CD8-positive, alpha-beta memory T cell (primary cell): ENCODE results near the gene PPFIA1. TPM values are rescaled to one million over a fixed set of nuclear protein-coding genes. Genes with fewer than 3 reads are reported as not detected.

Source experiments
- CTCF ChIA-PET: fragments of 350-600 bp; sonication (Branson Sonifier 250); formaldehyde crosslinking; loops from one replicate; lab custom pipeline; 2021; ENCODE audit warnings: antibody characterized with exemption; lab: Charles Lee
- POLR2A ChIA-PET: fragments of 350-600 bp; sonication (Branson Sonifier 250); formaldehyde crosslinking; loops from one replicate; lab custom pipeline; 2021; ENCODE audit warnings: antibody characterized with exemption; lab: Charles Lee
- DNase-seq, 5 donors: peaks; one replicate each; pipeline versions ENCODE4 v3.0.0 to v3.0.0-alpha.2; 2020 to 2022; ENCODE audit warnings: mixed read lengths in 1 of 5
- H3K27ac ChIP-seq: one replicate; pipeline ENCODE4 v1.7.0; 2013; ENCODE audit warnings: low read depth, mild to moderate bottlenecking, low read length, moderate library complexity
- H3K27me3 ChIP-seq: 2 replicates; pipeline ENCODE4 v1.7.0; 2013; ENCODE audit warnings: low read length, mild to moderate bottlenecking; ENCODE audit not compliant: insufficient read depth, poor library complexity, severe bottlenecking
- H3K36me3 ChIP-seq: 2 replicates; pipeline ENCODE4 v1.7.0; 2013; ENCODE audit warnings: mild to moderate bottlenecking, low read length, moderate library complexity; ENCODE audit not compliant: insufficient read depth
- H3K4me1 ChIP-seq: 2 replicates; pipeline ENCODE4 v1.7.0; 2013; ENCODE audit warnings: mild to moderate bottlenecking, low read length, moderate library complexity; ENCODE audit not compliant: insufficient read depth
- H3K4me3 ChIP-seq: 2 replicates; pipeline ENCODE4 v1.7.0; 2013; ENCODE audit warnings: mild to moderate bottlenecking, low read length
- H3K9me3 ChIP-seq: 2 replicates; pipeline ENCODE4 v1.7.0; 2013; ENCODE audit warnings: mild to moderate bottlenecking, low read length
- H3K27ac Mint-ChIP-seq, 8 donors: one replicate each; pipeline ENCODE4 v1.8.0; 2020 to 2021; ENCODE audit warnings: mixed read lengths in 8 of 8, mild to moderate bottlenecking in 6 of 8, inconsistent platforms in 3 of 8, moderate library complexity in 3 of 8
- H3K27me3 Mint-ChIP-seq, 2 donors: one replicate each; pipeline ENCODE4 v1.8.0; 2020 to 2021; ENCODE audit warnings: mixed read lengths in 2 of 2, mild to moderate bottlenecking in 1 of 2, moderate library complexity in 1 of 2
- H3K36me3 Mint-ChIP-seq, 3 donors: one replicate each; pipeline ENCODE4 v1.8.0; 2020 to 2021; ENCODE audit warnings: mixed read lengths in 3 of 3, inconsistent platforms in 1 of 3, mild to moderate bottlenecking in 1 of 3
- H3K4me1 Mint-ChIP-seq, 3 donors: one replicate each; pipeline ENCODE4 v1.8.0; 2020 to 2021; ENCODE audit warnings: mixed read lengths in 3 of 3, inconsistent platforms in 1 of 3, mild to moderate bottlenecking in 1 of 3
- H3K4me3 Mint-ChIP-seq, 7 donors: one replicate each; pipeline ENCODE4 v1.8.0; 2020 to 2021; ENCODE audit warnings: mixed read lengths in 7 of 7, mild to moderate bottlenecking in 6 of 7, moderate library complexity in 4 of 7, inconsistent platforms in 2 of 7
- H3K9me3 Mint-ChIP-seq, 5 donors: one replicate each; pipeline ENCODE4 v1.8.0; 2020 to 2022; ENCODE audit warnings: mixed read lengths in 5 of 5, mild to moderate bottlenecking in 3 of 5, moderate library complexity in 2 of 5, inconsistent platforms in 1 of 5
- polyA plus RNA-seq: library from polyadenylated mRNA; unstranded; fragments of 300-500 nt; fragmentation: Illumina TruSeq; gene quantifications from one replicate; pipeline ENCODE4 v1.2.3, GENCODE V29; 2021
- total RNA-seq, 2 experiments: library from RNA; stranded (reverse); gene quantifications; one replicate each; pipeline ENCODE4 v1.2.3, GENCODE V29; 2021

PPFIA1 gene
- total and polyA plus RNA-seq, 3 experiments from 2014 or later, result 18.8 to 44.4 (median 39.9) TPM

DNA sequence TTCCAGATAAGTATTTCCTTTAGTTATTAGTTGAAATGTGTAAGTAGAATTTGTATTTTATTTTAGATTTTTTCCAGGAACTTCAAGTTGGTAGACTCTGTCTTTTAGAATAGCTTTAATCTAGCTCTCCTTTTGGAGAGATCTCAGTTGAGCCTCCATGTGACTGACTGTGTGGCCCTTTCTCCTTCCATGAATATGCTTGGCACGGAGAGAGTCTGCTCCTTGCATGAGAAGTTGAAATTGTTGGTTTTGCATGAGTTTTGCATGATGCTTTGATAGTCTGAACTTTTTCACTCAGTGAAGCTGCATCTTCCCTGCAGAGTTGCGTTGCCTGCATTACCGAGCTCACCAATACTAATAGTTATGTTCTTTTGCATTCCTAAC is 95.0 kb downstream of the PPFIA1 start:
- Mint-ChIP-seq H3K27me3 (peaks cover 0 to 4% of the 10 kb centered on the region in 2 donors), H3K36me3 (peaks cover 11 to 53% (median 12%) of the 10 kb centered on the region in 3 donors), H3K4me3 (peak overlapping the region in 6 of 7 donors; percentile 74 to 84 (median 80)), H3K27ac (peak overlapping the region in 4 of 8 donors; percentile 10 to 77 (median 66)), H3K4me1 (peaks cover 27 to 39% (median 35%) of the 10 kb centered on the region in 3 donors), H3K9me3 (no peaks in the 10 kb centered on the region)
- DNase-seq, result no peak
- Histone ChIP-seq H3K36me3 (peaks cover 11% of the 10 kb centered on the region), H3K27ac (no peak overlapping the region), H3K27me3 (no peaks in the 10 kb centered on the region), H3K9me3 (no peaks in the 10 kb centered on the region), H3K4me1 (peaks cover 22% of the 10 kb centered on the region), H3K4me3 (no peak overlapping the region)
- ChIA-PET CTCF (interaction anchor here (1.3 kb wide), 1 partner anchor 9 kb away, joined by 3 read pairs; no protein-coding TSS in a partner anchor), POLR2A (no interaction called here)

DNA sequence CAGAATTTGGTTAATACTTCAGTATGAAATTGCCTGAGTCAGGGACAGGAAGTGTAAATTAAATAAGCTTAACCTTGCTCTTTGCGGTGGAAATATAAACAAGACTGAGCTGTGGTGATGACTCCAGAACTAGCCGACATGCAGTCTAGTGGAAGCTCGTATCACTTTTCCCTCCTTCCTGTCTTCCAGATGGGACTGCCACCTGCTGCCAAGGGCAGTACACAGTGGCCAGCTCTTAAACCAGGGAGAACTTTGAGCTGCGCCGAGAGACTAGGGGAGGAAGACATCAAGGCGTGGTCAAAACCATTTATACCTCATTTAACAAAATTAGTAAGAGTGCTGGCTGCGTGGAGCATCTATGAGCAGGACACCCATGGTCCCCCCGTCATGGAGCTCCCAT is 96.6 kb downstream of the PPFIA1 start:
- H3K27me3 Mint-ChIP-seq, result peaks cover 0 to 4% of the 10 kb centered on the region in 2 donors
- Histone ChIP-seq H3K27ac (no peak overlapping the region), H3K4me3 (no peak overlapping the region), H3K4me1 (peaks cover 22% of the 10 kb centered on the region), H3K36me3 (peaks cover 11% of the 10 kb centered on the region), H3K27me3 (no peaks in the 10 kb centered on the region), H3K9me3 (no peaks in the 10 kb centered on the region)
- POLR2A ChIA-PET, result no interaction called here
- H3K36me3 Mint-ChIP-seq, result peaks cover 11 to 42% (median 13%) of the 10 kb centered on the region in 3 donors
- H3K4me1 Mint-ChIP-seq, result peaks cover 30 to 44% (median 41%) of the 10 kb centered on the region in 3 donors
- H3K9me3 Mint-ChIP-seq, result no peaks in the 10 kb centered on the region
- CTCF ChIA-PET, result interaction anchor here (1.5 kb wide), 1 partner anchor 12 kb away, joined by 5 read pairs; no protein-coding TSS in a partner anchor
- no peak overlapping the region for H3K4me3 Mint-ChIP-seq
- no peak overlapping the region for H3K27ac Mint-ChIP-seq
- DNase-seq, result no peak

DNA sequence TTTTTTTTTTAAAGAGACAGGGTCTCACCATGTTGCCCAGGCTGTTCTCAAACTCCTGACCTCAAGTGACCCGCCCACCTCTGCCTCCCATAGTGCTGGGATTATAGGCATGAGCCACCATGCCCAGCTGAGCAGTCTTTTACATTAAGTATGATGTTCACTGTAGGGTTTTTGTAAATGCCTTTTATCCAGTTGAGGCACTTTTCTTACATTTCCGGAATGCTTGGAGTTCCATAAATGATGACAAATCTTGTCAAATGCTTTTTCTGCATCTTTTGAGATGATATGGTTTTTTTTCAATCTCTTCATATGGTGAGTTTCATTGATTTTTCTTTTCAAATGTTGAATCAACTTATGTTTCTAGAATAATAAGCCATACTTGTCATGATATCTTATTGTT is 98.5 kb downstream of the PPFIA1 start:
- Histone ChIP-seq H3K36me3 (peaks cover 23% of the 10 kb centered on the region), H3K27ac (no peak overlapping the region)
- H3K9me3 Mint-ChIP-seq, result no peaks in the 10 kb centered on the region

DNA sequence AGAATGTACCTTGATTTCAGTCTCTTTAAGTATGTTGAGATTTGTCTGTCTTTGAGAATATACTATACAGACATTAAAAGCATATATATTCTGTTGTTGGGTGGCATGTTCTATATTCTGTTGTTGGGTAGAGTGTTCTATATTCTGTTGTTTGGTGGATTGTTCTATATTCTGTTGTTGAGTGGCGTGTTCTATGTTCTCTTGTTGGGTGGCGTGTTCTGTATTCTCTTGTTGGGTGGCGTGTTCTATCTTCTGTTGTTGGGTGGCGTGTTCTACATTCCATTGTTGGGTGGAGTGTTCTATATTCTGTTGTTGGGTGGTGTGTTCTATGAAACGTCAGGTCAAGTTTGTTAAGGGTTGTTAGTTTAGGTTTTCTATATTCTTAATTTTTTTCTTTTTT is 100.8 kb downstream of the PPFIA1 start:
- H3K36me3 Mint-ChIP-seq, result peaks cover 10 to 55% (median 19%) of the 10 kb centered on the region in 3 donors

More for the DNA sequence above, 98.5 kb downstream of the PPFIA1 start:
- ChIA-PET POLR2A (no interaction called here), CTCF (no interaction called here)
- peaks cover 20% of the 10 kb centered on the region for H3K4me1 ChIP-seq
- DNase-seq, result no peak
- no peaks in the 10 kb centered on the region for H3K27me3 ChIP-seq
- Mint-ChIP-seq H3K36me3 (peaks cover 10 to 47% (median 18%) of the 10 kb centered on the region in 3 donors), H3K27ac (no peak overlapping the region), H3K27me3 (peaks cover 0 to 4% of the 10 kb centered on the region in 2 donors), H3K4me3 (no peak overlapping the region), H3K4me1 (peaks cover 28 to 43% (median 38%) of the 10 kb centered on the region in 3 donors)
- no peak overlapping the region for H3K4me3 ChIP-seq
- no peaks in the 10 kb centered on the region for H3K9me3 ChIP-seq

DNA sequence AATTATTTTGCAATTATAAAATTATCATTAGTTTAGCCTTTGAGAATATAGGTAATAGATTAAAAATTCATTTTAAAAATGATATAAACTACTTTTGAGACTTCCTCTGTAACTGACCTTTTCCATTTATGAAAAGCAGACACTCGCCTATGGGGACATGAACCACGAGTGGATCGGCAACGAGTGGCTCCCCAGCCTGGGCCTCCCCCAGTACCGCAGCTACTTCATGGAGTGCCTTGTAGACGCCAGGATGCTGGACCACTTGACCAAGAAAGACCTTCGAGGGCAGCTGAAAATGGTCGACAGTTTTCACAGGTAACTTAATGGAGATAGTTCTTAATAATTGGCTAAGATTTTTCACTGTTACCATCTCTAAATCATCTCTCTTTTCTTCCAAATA is 101.6 kb downstream of the PPFIA1 start:
- peaks cover 13 to 59% (median 19%) of the 10 kb centered on the region in 3 donors for H3K36me3 Mint-ChIP-seq

More for the DNA sequence above, 100.8 kb downstream of the PPFIA1 start:
- DNase-seq, result no peak
- H3K4me3 Mint-ChIP-seq, result no peak overlapping the region
- POLR2A ChIA-PET, result no interaction called here
- H3K4me3 ChIP-seq, result no peak overlapping the region
- no peaks in the 10 kb centered on the region for H3K27me3 Mint-ChIP-seq
- no peaks in the 10 kb centered on the region for H3K4me1 ChIP-seq
- peaks cover 12 to 20% (median 16%) of the 10 kb centered on the region in 3 donors for H3K4me1 Mint-ChIP-seq
- H3K36me3 ChIP-seq, result peaks cover 22% of the 10 kb centered on the region
- H3K27ac ChIP-seq, result no peak overlapping the region
- no peaks in the 10 kb centered on the region for H3K27me3 ChIP-seq
- H3K9me3 Mint-ChIP-seq, result no peaks in the 10 kb centered on the region
- H3K27ac Mint-ChIP-seq, result no peak overlapping the region
- CTCF ChIA-PET, result no interaction called here
- no peaks in the 10 kb centered on the region for H3K9me3 ChIP-seq

DNA sequence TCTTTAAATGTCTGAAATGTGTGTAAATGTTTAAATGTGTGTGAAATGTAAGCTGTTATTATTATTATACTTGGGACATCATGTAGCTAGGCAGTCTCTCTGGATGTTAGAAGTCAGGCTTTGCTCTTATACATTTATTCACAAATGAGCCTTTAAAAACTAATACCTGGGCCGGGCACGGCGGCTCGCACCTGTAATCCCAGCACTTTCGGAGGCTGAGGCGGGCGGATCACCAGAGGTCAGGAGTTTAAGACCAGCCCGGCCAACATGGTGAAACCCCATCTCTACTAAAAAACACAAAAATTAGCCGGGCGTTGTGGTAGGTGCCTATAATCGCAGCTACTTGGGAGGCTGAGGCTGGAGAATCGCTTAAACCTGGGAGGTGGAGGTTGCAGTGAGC is 106.1 kb downstream of the PPFIA1 start:
- no peaks in the 10 kb centered on the region for H3K9me3 Mint-ChIP-seq
- no peaks in the 10 kb centered on the region for H3K4me1 Mint-ChIP-seq
- H3K4me1 ChIP-seq, result no peaks in the 10 kb centered on the region
- peaks cover 45% of the 10 kb centered on the region for H3K36me3 ChIP-seq
- H3K27ac Mint-ChIP-seq, result no peak overlapping the region
- H3K27me3 ChIP-seq, result no peaks in the 10 kb centered on the region
- no peak overlapping the region for H3K27ac ChIP-seq
- H3K4me3 ChIP-seq, result no peak overlapping the region
- no peaks in the 10 kb centered on the region for H3K27me3 Mint-ChIP-seq
- CTCF ChIA-PET, result no interaction called here
- no peaks in the 10 kb centered on the region for H3K9me3 ChIP-seq
- H3K4me3 Mint-ChIP-seq, result no peak overlapping the region
- peaks cover 11 to 78% (median 15%) of the 10 kb centered on the region in 3 donors for H3K36me3 Mint-ChIP-seq
- POLR2A ChIA-PET, result no interaction called here
- DNase-seq, result no peak

More for the DNA sequence above, 101.6 kb downstream of the PPFIA1 start:
- H3K27ac ChIP-seq, result no peak overlapping the region
- H3K9me3 ChIP-seq, result no peaks in the 10 kb centered on the region
- peaks cover 6 to 13% (median 7%) of the 10 kb centered on the region in 3 donors for H3K4me1 Mint-ChIP-seq
- H3K4me3 Mint-ChIP-seq, result no peak overlapping the region
- H3K27me3 Mint-ChIP-seq, result no peaks in the 10 kb centered on the region
- ChIA-PET CTCF (no interaction called here), POLR2A (no interaction called here)
- H3K4me1 ChIP-seq, result no peaks in the 10 kb centered on the region
- H3K9me3 Mint-ChIP-seq, result no peaks in the 10 kb centered on the region
- H3K27me3 ChIP-seq, result no peaks in the 10 kb centered on the region
- no peak overlapping the region for H3K4me3 ChIP-seq
- no peak for DNase-seq
- H3K36me3 ChIP-seq, result peaks cover 28% of the 10 kb centered on the region
- no peak overlapping the region for H3K27ac Mint-ChIP-seq

DNA sequence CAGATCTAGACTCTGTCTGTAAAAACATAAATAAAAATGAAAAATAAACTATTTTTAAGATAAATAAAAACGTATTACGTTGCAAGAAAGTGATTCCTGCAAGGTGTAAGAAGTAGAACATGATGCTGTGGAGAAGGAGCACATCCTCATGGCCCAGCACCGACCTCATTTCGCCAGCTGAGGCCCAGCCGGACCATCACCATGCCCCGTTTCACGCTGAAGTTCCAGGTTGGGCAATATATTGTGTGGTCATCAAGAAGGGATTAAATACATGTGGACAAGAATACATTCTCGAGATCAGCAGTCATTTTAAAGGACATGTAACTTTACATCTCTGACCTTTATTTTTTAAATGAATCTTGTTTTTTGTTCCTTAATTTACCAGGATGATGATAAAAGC is 107.2 kb downstream of the PPFIA1 start:
- Histone ChIP-seq H3K9me3 (no peaks in the 10 kb centered on the region), H3K4me3 (no peak overlapping the region), H3K27ac (no peak overlapping the region), H3K36me3 (peaks cover 44% of the 10 kb centered on the region), H3K4me1 (no peaks in the 10 kb centered on the region), H3K27me3 (no peaks in the 10 kb centered on the region)
- no peak for DNase-seq
- POLR2A ChIA-PET, result no interaction called here
- Mint-ChIP-seq H3K27ac (peak overlapping the region in 1 of 8 donors; percentile 64), H3K4me1 (no peaks in the 10 kb centered on the region), H3K4me3 (no peak overlapping the region), H3K9me3 (no peaks in the 10 kb centered on the region), H3K36me3 (peaks cover 11 to 81% (median 13%) of the 10 kb centered on the region in 3 donors), H3K27me3 (no peaks in the 10 kb centered on the region)
- CTCF ChIA-PET, result interaction anchor here (1.8 kb wide), 1 partner anchor 14 kb away, joined by 4 read pairs; no protein-coding TSS in a partner anchor

DNA sequence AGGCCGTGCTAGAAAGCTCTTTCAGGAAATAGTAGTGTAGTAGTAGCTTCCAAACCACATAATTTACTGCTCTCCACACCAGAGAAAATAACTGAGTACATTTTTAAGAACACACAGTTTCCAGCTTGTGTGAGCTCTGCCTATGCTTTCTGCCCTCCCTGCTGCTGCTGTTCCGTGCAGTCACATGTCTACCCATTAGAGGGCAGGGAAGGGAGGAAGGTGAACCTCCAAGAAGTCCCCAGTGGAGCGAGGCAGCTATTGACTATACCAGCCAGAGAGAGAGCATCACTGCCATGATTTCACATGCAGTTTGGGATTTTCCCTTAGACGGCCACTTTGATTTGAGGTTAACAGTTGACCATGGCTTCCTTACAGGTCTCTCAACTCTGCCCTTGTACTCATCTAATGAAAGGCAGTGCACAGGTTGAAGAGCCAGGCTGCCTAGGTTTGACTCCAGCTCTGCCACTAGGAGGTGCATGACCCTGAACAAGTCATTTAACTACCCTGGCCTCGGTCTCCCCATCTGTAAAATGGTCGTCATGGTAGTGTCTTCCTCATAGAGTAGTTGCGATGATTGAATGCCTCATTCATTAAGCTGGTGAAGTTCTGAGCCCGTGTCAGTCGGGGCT is 108.1 kb downstream of the PPFIA1 start:
- Histone ChIP-seq H3K4me3 (no peak overlapping the region), H3K36me3 (peaks cover 38% of the 10 kb centered on the region), H3K4me1 (no peaks in the 10 kb centered on the region), H3K27ac (no peak overlapping the region), H3K27me3 (no peaks in the 10 kb centered on the region), H3K9me3 (no peaks in the 10 kb centered on the region)
- Mint-ChIP-seq H3K36me3 (peaks cover 4 to 80% (median 12%) of the 10 kb centered on the region in 3 donors), H3K27me3 (no peaks in the 10 kb centered on the region), H3K27ac (peak overlapping the region in 1 of 8 donors; percentile 23), H3K4me1 (no peaks in the 10 kb centered on the region), H3K9me3 (no peaks in the 10 kb centered on the region), H3K4me3 (no peak overlapping the region)
- no peak for DNase-seq
- ChIA-PET POLR2A (no interaction called here), CTCF (interaction anchor here (1.5 to 1.8 kb wide), 2 partner anchors 12 to 15 kb away, joined by 4 to 5 read pairs; no protein-coding TSS in a partner anchor)
